ENCODE measurements around the gene NCOA3.

Gene NCOA3

GRCh38 chr20:47704746-47705496, 203.2 kb downstream of the NCOA3 start:
- no peak overlapping the region for H3K4me3 ChIP-seq (ENCODE audit: low read depth, low read length)
- DNase-seq (ENCODE audit: low read depth): no peak
- TF ChIP-seq, protein P1, sequence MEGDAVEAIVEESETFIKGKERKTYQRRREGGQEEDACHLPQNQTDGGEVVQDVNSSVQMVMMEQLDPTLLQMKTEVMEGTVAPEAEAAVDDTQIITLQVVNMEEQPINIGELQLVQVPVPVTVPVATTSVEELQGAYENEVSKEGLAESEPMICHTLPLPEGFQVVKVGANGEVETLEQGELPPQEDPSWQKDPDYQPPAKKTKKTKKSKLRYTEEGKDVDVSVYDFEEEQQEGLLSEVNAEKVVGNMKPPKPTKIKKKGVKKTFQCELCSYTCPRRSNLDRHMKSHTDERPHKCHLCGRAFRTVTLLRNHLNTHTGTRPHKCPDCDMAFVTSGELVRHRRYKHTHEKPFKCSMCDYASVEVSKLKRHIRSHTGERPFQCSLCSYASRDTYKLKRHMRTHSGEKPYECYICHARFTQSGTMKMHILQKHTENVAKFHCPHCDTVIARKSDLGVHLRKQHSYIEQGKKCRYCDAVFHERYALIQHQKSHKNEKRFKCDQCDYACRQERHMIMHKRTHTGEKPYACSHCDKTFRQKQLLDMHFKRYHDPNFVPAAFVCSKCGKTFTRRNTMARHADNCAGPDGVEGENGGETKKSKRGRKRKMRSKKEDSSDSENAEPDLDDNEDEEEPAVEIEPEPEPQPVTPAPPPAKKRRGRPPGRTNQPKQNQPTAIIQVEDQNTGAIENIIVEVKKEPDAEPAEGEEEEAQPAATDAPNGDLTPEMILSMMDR (IDR thresholded peaks at IDR 0.05; ENCODE audit: control insufficient read depth, extremely low read depth, insufficient read depth): no peak

- no peak for DNase-seq (ENCODE audit: low read depth)
- H3K4me3 ChIP-seq (ENCODE audit: low read depth, low read length): no peak overlapping the region
Measured at GRCh38 chr20:47705497-47705856, 203.8 kb downstream of the NCOA3 start.

DNA sequence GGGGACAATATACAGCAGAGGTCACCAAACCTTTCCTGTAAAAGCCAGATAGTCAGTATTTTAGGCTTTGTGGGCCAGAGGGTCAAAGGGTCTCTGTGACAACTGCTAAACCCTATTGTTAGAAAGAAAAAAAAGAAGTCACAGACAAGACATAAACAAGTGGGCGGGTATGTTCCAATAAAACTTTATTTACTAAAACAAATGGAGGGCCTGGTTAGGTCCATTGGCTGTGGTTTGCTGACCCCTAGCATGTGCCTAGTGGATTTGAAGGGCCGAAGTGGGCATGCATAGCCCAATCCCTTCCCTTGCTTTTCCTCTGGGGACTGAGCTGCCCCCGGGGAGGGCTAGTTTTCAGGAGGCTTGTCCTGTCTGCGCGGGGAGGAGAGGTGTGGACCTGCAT, 204.7 kb downstream of the NCOA3 start:
- TF ChIP-seq, protein P1 (IDR thresholded peaks at IDR 0.05; ENCODE audit: control insufficient read depth, extremely low read depth, insufficient read depth): no peak
- no peak for DNase-seq (ENCODE audit: low read depth)
- no peak overlapping the region for H3K4me3 ChIP-seq (ENCODE audit: low read depth, low read length)

More at GRCh38 chr20:47705497-47705856, 203.8 kb downstream of the NCOA3 start:
- TF ChIP-seq, protein P1 (IDR thresholded peaks at IDR 0.05; ENCODE audit: control insufficient read depth, extremely low read depth, insufficient read depth): no peak
